Islet precursor cell (in vitro differentiated cells): ENCODE measurements around the gene CTBP1.
A peak's percentile ranks its signal among the peaks of the same experiment; 100 is the strongest.
"Not testable (repeated sequence)": the region's sequence is repeated elsewhere in the genome, so short reads cannot be mapped to it uniquely, and the experiment has no call there.

Experiments
- DNase-seq: peaks from one replicate; pipeline ENCODE4 v3.0.0-alpha.2; 2018

The CTBP1 gene

GRCh38 chr4:1249148-1249730 lies 309 bp upstream of the CTBP1 start:
- DNase-seq = peak; percentile 82

DNA sequence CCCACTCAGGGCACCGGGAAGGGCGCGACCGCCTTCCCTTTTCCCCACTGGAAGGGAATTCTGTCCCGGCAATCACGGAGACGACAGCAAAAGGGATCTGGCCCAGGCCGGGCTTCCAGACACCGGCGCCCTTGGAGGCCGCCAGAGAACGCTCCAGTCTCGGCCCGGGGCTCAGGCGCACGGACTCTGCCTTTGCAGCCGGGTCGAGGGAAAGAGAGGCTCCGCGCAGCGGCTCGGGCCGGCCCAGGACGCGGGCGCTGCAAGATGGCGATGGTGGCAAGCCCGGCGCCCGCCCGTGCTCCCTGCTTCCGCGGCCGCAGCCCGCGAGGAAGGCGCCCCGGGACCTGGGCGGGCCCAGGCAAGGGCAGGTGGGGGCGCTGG lies 1.1 kb downstream of the CTBP1 start:
- DNase-seq = peak; percentile 74

DNA sequence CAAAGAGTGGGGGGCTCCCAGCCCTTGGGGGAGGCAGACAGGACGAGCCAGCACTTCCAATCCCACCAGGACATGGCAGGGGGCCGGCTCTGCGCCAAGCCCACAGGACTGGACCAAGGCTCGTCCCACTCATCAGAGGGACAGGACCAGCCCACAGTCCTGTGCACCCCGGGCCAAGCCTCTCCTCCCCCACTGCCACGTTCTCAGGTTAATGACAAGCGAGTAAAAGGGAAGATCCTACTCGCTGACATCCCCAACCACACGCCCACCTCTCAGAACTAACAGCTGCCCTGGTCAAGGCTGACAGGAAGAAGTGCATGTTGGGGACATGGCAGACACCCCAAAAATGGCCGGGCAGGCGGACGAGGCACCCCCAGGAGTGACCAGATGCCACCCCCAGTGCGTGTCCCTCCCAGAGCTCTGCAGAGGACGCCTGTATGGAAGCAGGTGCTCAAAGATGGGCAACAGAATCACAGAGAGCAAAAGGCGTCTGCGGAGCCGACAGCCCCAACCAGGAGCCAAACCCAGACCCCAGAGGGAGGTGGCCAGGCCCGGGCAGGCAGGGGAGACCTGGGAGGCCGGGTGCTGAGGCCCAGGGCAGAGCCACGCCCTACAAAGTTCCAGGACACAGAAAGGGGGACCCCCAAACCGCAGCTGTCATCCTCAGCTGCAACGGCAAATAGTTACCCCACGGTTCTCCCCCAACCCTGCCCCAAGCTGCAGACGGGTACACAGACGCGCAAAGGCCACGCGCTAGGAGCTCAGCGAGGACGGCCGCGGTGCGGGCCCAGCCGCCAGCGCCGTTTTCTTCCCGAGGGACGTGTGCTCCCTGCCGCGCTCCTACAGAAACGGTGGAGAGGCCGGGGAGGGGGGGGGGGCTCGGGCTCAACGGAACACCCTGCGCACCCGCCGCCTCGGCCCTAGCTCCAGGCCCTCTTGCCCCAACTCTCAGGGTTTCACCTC lies 1.7 kb downstream of the CTBP1 start:
- peak; percentile 49 for DNase-seq

- DNase-seq = peak; percentile 55
Observed at GRCh38 chr4:1246111-1246881, 2.6 kb downstream of the CTBP1 start.

DNA sequence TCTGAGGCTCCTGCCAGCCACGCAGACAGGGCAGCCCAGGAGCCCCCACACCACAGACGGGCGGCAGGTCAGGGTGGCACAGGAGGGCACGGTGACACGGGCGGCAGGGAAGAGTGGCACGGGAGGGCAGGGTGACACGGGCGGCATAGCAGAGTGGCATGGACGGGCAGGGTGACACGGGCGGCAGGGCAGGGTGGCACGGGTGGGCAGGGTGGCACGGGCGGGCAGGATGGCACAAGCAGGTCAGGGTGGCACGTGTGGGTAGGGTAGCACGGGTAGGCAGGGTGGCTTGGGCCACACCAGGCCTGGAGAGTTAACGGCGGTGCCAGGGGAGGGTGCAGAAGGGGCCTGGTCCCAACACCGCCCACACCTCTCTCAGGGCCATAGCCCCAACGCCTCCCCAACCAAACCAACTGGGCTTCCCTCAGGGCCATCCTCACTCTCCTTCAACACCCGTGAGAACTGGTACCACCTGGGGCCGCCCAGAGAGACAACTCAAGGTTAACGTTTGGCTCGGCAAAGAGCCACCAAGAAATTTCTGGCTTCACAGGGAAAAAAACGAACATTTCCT lies 3.4 kb downstream of the CTBP1 start:
- peak; percentile 22 for DNase-seq

DNA sequence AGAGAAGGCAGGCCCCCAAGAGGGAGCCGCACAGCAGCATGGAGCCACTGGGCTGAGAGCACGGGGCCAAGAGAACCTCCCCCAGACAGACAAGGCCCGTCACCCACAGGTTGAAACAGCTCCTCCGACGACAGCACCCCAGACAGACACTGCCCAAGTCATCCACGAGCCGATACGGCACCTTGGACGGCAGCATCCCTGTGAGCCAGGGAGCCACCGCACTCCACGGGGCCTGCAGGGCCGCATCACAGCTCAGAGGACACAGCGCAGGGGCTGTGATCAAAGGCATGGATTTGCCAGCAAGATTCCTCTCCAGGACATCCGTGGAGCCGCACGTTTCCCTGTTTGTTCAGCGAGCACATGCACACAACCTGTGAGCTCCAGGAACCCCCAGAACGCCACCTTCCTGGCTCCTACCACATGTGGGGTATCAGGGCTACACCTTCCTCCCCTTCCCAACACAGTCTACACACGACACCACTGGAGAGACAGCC lies 3.9 kb downstream of the CTBP1 start:
- peak; percentile 38 for DNase-seq

GRCh38 chr4:1244081-1244977 lies 4.6 kb downstream of the CTBP1 start:
- DNase-seq = peak; percentile 21

GRCh38 chr4:1243451-1244080 lies 5.4 kb downstream of the CTBP1 start:
- DNase-seq = no peak

DNA sequence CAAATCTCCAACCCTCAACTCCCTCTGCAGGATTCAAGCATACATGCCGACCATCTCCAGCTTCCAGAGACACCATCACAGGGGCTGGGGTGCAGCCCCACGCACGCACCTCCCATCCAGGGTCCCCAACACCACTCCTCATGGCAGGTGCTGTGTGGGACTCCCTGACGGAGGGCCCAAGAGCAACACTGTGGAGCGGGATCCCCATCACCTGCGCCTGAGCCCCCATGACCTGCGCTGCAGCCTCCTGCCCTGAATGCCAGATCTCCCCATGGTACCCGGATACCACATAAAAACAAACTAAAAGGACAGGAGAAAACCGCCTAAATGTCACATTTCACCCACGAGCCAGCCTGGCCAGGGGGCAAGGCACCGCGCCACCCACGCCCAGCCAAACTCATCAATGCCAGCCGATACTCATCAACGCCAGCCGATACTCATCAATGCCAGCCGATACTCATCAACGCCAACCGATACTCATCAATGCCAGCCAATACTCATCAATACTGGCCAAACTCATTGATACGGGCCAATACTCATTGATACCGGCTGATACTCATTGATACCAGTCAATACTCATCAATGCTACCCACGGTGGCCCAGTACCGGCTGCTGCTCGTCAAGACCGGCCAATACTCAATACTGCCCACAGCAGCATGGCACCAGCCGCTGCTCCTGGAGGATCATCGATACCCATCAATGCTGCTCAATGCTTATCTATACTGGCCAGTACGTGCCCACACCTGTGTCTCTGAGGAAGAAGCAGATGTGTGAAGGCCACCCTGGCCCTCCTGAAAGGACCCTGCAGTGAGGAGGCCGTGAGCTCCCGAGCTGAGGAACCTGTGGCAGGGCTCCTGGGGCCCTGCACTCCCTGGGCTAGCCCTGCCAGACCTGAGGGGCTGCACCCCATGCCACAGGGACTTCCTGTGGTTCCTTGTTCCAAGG lies 6.2 kb downstream of the CTBP1 start:
- DNase-seq = no peak

GRCh38 chr4:1241936-1242505 lies 6.9 kb downstream of the CTBP1 start:
- DNase-seq = no peak

- DNase-seq = no peak
Observed at GRCh38 chr4:1241466-1241935, 7.4 kb downstream of the CTBP1 start.

- DNase-seq = no peak
Observed at GRCh38 chr4:1240721-1241465, 8.0 kb downstream of the CTBP1 start.

- DNase-seq = no peak
Observed at GRCh38 chr4:1239950-1240307, 9.0 kb downstream of the CTBP1 start.

GRCh38 chr4:1239141-1239949 lies 9.6 kb downstream of the CTBP1 start:
- no peak for DNase-seq

- no peak for DNase-seq
Observed at GRCh38 chr4:1238676-1239000, 10.3 kb downstream of the CTBP1 start.

- DNase-seq = no peak
Observed at GRCh38 chr4:1237981-1238675, 10.8 kb downstream of the CTBP1 start.

DNA sequence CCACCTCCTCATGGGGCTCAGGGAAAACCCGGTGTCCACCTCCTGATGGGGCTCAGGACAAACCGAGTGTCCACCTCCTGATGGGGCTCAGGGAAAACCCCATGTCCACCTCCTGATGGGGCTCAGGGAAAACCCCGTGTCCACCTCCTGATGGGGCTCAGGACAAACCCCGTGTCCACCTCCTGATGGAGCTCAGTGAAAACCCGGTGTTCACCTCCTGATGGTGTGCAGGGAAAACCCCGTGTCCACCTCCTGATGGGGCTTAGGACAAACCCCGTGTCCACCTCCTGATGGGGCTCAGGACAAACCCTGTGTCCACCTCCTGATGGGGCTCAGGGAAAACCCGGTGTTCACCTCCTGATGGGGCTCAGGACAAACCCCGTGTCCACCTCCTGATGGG lies 11.7 kb downstream of the CTBP1 start:
- not testable (repeated sequence) for DNase-seq

DNA sequence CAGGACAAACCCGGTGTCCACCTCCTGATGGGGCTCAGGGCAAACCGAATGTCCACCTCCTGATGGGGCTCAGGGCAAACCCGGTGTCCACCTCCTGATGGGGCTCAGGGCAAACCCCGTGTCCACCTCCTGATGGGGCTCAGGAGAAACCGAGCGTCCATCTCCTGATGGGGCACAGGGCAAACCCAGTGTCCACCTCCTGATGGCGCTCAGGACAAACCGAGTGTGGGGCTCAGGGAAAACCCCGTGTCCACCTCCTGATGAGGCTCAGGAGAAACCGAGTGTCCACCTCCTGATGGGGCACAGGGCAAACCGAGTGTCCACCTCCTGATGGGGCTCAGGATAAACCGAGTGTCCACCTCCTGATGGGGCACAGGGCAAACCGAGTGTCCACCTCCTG lies 12.1 kb downstream of the CTBP1 start:
- DNase-seq = not testable (repeated sequence)
